Glomerular visceral epithelial cell (primary cell): ENCODE data around the gene EDC4.
"Not testable (repeated sequence)": the region's sequence is repeated elsewhere in the genome, so short reads cannot be mapped to it uniquely, and the experiment has no call there.

Experiments used
- DNase-seq: peaks from one replicate; pipeline ENCODE4 v3.0.0-alpha.2; 2016; ENCODE audit errors: extremely low spot score

EDC4 gene

DNA sequence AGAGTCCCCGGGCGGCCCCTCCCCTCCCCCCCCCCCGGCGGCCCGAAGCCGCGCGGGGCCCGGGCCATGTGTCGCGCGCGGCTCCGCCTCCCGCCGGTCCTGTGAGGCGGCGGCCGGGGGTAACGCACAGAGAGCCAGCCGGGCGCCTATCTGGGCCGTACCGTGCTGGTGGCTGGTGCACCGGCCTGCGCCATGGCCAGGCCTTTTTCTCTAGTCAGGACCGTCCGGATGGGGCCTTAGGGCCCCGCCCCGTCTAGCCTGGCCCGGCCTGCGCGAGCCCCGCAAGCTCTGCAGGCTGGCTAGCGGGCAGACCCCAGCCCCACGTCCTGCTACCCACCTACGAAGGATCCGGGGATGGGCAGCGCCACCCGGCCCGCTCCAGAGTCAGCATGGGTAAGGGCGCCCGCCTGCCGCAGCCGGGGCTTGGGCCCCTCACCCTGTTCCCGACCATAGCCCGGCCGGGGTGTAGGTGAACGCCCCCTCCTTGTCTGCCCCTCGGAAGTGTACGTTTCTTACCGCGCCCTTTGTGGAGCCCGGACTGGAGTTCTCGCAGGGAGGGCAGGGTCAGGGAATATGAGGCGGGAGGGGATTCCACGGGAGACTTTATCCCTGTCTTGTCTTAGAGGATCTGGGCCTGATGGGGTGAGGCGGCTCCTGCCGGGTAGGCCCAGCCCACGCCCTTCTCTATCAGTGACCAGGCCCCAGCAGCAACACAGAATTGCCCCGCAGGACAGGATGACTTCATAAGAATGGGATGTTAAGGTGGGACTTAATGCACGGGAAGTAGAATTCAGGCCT, 25.6 kb upstream of the EDC4 start, which contains the start of gene CENPT:
Gene CENPT, minus strand, starts transcription at position 630 of the 798 bp plus-strand sequence. CDS start 13,834 bp downstream, outside the sequence.
- DNase-seq = peak; percentile 77

DNA sequence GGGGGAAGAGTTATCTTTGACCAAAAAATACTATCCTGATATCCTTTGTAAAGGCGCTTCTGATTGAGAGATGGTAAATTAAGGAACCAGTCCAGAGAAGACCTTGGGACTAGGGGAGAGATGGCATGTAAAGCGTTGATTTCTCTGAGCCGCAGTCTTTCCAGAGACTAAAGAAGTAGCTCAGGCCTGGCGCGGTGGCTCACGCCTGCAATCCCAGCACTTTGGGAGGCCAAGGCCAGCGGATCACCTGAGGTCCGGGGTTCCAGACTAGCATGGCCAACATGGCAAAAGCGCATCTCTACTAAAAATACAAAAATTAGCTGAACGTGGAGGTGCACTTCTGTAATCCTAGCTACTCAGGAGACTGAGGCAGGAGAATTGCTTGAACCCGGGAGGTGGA, 24.7 kb upstream of the EDC4 start:
- no peak for DNase-seq

DNA sequence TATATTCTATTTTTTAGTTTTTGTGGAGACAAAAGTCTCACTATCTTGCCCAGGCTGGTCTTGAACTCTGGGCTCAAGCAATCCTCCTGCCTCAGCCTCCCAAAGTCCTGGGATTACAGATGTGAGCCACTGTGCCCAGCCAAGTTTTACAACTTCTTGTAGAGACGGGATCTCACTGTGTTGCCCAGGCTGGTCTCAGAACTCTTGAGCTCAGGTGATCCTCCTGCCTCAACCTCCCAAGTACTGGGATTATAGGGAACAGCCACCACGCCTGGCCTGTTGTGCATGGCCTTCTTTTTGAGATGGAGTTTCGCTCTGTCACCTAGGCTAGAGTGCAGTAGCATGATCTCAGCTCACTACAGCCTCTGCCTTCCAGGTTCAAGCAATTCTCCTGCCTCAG, 19.2 kb upstream of the EDC4 start:
- DNase-seq = no peak

DNA sequence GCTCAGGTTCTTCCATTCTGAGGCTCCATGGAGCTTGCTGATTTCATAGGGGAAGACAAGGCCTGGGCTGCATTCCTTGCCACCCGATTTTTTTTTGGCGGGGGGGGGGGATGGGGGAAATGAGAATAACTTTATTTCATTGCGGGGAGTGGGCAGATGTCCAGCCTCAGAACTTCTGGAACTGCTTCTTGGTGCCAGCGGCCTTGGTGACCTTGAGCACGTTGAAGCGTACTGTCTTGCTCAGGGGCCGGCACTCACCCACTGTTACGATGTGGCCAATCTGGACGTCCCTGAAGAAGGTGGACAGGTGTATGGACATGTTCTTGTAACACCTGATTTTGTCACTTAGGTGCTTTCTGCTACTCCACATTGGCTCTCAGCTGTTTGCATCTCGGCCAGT, 17.1 kb upstream of the EDC4 start:
- no peak for DNase-seq

DNA sequence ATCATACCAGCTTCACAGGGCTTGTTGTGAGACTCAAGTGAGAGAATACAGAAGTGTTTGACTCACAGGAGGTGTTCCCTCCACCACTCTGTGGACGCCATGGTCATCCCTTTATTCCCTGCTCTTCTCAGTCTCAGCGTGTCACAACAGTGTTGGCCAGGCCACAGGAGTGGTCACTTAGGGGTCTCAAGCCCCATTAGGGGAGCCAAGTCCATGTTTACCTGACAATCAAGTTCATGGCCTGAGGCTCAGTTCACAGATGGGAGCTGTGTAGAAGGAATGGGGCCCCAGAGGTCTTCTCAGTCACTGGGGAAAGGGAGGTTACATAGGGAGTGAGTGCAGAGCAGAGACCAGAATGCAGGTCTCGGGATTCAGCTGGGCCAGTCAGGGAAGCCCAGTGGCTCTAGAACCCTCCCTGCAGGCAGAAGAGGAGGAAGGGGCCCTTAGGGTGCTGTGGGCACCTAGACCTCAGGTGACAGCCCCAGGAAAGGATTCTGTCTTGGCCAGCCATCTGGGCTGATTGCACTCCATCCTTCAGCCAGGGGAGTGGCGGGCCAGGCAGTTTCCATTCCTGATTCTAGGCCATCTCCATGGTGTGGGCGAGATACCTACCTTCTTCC, 15.8 kb upstream of the EDC4 start:
- no peak for DNase-seq

DNA sequence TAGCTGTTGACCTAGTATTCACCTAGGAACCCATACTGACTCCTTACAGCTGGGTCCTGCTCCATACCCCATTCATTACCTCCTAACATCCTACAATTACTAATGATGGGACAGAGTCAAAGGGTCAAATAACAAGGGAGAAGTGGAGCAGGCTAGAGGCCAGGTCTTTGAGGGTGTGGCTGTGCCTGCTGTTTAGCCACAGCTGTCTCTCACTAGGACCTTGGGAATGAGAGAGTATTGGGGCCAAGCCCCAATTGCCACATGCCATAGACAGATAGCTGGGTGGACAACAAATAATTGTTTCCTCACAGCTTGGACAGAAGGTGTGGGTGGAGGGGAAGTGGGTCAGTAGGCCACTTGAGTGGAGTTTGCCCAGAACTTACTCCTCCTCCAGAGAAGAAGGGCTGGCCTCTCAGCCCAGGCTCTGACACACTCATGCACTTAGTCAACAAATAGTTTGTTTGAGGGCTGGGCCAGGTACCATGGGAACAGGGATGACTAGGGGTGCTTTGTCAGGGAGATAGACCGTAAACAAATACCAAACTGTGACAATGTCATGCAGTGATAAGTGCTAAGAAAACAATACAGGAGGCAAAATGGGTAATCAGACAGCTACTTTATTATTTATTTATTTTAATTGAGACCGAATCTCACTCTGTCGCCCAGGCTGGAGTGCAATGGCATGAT, 15.2 kb upstream of the EDC4 start:
- peak; percentile 87 for DNase-seq

DNA sequence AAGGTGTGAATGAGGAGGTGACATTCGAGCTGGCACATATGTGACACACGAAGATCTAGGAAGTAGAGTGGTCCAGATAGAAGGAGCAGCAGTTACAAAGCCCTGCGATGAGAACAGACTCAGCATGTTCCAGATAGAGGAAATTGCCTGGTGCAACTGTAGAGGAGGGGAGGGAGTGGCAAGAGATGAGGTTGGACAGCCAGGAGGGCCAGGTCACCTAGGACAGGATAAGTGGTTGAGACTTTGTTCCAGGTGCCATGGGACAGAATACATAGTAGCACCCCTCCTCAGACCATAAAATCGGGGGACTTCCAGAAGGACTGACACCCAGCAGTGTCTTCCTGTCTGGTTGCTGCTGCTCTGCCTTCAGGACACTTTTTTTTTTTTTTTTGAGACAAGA, 14.4 kb upstream of the EDC4 start:
- no peak for DNase-seq

DNA sequence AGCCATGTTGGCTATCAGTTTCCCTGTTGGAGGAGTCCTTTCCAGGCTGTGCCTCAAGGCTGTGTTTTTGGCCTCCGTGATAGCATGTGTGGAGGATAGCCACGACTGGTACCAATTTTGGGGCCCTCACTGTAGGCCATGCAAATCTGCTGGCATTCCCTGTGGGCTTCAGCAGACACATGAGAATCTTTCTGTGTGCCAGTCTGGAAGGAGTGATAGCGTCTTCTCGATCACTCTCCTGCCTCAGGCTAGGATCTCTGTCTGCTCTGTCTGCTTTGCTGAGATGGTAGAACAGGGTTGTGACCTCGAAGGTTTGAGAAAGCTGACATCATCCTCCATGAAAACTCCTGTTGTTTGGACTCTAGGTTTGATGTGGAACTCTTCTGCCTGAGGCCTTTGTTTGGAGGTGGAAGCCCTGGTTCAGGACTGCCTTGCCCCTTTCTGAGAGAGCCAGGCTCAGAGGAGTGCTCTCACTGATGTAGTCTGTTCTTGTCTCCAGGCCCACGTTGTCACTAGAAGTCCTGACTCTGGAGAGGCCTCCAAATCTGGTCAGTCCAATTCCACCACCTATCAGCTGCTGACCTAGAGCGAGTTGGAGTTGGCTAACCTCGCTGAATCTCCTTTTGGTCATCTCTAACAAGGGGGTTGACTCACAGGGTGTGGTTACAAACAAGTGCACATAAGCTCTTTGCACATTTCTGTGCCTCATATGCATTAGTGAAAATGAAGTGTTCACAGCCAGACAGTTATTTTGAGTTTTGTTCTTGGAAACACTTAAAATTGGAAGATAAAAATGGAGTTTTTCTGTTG, 12.1 kb upstream of the EDC4 start:
- no peak for DNase-seq

DNA sequence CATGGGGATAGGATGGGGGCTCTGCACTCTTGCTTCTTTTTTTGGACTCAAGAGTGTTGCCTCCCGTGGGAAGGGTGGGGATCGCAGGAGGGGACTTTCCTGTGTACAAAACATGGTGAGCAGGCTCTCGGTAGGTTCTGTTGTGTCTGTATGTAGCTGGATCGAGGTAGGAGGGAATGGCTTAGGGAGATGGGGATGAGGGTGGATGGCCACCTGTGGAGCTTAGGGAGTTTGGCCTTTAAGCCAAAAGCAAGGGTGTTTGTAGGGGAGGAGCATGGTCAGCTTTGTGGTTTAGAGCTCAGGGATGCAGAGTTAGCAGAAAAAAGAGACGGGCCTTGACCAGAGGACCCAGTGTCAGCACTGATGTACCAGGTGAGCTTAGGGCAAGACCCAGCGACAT, 11.0 kb upstream of the EDC4 start:
- DNase-seq = no peak

DNA sequence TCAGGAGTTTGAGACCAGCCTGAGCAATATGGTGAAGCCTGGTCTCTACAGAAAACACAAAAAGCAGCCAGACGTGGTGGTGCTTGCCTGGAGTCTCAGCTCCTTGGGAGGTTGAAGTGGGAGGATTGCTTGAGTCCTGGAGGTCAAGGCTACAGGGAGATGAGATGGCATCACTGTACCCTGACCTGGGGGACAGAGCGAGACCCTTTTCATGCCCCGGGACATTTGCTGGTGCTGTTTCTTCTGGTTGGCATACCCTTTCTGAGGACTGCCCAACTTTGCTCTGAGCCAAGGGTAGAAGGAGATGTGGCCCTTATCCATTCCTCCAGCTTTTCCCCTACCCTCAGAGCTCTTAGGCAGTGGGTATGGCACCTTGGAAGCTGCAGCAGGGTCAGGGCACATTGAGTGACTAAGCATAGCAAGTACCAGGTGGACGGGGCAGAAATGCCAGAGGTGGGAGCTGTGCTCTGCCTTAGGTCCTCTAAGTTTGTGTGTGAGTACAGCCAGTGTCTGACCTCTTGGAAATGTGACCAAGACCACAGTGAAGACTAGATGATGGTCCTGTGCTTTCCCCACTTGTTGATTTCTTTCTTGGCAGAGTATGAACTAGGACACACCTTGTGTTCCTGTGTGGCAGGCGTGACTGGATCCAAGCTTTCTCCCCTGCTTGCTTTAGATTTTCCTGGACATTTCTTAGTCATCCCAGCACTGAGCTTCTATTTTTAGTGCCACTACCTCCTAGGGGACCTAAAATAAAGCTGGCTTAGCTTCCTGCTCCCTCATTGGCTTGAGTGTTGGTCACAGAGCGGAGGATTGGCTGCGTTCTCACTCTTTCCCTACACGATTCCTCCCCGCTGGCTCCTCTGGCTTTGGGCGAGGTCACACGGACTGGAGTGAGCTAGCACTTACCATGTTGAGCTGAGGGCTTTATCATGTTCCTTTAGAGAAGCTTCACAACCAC, 9.9 kb upstream of the EDC4 start:
- no peak for DNase-seq

DNA sequence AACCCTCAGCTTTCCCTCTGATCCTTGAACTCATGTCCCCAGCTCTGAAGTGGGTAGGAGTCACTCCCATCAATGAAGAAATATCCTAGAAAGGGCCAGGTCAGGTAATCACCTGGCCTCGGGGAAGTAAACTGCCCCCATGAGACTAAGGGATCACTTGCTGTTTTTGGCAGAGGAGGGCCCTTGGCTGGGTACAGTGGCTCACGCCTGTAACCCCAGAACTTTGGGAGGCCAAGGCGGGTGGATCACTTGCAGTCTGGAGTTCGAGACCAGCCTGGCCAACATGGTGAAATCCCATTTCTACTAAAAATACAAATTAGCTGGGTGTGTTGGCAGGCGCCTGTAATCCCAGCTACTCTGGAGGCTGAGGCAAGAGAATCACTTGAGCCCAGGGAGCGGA, 8.8 kb upstream of the EDC4 start:
- not testable (repeated sequence) for DNase-seq

DNA sequence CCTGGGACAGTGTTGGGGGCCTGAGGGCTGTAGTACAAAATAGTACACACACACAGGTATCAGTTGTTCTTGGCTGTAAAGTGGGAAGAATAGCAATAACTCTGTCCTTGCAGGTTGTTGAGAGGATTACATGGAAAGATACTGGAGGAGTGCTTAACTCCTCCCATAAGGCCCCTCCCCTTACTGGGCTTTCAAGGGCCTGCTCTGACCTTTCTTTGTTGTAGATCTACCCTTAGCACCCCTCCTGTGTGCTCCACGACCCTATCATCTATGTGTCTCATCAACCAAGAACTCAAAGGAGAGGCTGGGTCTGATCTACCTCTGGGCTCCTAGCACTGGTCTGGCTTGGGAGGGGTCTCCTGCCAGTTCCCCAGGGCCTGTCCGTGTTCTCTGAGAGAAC, 8.3 kb upstream of the EDC4 start:
- DNase-seq = no peak

DNA sequence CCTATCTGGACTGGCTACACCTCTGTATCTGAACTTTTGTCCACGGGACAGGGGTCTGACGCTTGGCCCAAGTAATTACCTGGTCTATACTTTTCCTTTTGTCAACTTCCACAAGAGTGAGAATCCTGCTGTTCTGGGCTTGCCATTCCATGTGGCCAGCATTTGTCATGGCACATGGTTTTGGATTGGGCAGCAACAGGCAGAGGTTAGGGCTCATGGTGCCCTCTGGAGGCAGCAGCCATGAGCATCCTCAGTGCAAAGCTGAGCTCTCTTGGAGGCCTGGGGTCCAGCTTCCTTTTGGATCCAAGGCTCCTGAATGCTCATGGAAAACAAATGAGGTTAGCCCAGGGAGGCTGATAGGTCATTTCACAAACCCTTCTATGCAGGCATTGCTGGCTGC, 7.5 kb upstream of the EDC4 start:
- DNase-seq = no peak

DNA sequence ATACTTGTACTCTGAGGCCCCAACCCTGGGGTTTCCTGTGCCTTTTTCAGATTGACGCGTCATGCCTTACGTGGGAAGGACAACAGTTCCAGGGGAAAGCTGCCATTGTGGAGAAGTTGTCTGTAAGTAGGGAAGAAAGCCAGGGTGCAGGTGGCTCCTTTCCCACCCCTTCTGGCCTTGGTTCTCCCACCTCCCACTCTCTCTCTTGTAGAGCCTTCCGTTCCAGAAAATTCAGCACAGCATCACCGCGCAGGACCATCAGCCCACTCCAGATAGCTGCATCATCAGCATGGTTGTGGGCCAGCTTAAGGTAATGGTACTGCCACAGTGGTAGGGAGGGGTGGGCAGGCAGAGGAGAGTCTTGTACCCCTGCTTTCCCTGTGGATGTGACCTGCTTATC, 4.6 kb upstream of the EDC4 start:
- DNase-seq = no peak

DNA sequence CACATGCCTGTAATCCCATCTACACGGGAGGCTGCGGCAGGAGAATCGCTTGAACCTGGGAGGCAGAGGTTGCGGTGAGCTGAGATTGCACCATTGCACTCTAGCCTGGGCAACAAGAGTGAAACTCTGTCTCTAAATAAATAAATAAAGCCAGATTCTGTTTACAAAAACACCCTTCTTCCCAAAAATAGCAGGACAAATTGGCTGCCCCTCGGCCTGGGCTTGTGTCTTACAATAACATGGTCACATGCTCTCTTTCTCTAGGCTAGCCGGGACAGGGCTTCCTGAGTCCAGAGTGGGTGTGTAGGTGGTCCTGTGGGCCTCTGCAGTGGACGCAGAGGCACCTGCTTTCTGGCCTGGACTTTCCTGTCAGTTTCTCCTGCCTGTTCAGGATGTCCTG, 3.2 kb upstream of the EDC4 start:
- DNase-seq = no peak

DNA sequence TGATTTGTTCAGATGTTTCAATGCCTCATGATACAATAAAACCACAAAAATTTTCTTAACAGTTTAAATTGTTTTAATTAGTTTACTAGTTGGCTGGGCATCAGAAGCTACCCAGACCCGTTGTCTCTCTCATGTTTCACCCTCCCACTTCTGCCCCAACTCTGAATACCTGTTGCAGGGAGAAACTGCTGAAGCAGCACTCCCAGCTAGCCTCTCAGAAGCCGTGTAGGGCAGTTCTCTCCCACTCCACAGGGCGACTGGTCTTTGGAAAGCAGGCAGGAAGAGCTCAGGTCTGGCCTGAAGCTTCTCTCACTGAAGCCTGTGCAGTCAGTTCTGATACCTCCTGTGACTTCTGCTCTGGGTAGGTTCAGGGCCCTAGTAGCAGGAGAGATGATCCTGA, 1.6 kb upstream of the EDC4 start:
- no peak for DNase-seq

DNA sequence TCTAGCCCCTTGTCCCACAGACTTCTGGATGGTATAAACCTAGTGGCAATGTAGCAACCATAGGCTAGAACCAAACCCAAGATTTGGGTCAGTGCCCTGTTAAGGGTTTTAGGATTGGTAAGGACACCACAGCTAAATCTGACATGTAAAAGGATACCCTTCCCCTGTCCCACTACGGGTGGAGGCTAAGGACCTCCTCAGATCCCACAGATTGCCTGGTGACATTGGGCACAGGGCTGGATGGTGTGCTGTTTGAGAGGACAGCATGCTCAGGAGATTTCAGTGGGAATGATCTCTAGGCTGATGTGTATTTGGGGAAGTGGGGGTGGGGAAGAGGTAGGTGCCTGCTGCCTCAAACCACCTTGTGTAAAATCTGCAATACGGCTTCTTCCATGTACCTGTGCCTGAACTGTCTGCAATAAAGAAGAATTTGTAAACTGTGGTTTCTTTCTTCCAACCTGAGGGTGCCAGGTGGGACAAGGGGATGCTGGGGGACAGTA, 671 bp upstream of the EDC4 start:
- DNase-seq = no peak

DNA sequence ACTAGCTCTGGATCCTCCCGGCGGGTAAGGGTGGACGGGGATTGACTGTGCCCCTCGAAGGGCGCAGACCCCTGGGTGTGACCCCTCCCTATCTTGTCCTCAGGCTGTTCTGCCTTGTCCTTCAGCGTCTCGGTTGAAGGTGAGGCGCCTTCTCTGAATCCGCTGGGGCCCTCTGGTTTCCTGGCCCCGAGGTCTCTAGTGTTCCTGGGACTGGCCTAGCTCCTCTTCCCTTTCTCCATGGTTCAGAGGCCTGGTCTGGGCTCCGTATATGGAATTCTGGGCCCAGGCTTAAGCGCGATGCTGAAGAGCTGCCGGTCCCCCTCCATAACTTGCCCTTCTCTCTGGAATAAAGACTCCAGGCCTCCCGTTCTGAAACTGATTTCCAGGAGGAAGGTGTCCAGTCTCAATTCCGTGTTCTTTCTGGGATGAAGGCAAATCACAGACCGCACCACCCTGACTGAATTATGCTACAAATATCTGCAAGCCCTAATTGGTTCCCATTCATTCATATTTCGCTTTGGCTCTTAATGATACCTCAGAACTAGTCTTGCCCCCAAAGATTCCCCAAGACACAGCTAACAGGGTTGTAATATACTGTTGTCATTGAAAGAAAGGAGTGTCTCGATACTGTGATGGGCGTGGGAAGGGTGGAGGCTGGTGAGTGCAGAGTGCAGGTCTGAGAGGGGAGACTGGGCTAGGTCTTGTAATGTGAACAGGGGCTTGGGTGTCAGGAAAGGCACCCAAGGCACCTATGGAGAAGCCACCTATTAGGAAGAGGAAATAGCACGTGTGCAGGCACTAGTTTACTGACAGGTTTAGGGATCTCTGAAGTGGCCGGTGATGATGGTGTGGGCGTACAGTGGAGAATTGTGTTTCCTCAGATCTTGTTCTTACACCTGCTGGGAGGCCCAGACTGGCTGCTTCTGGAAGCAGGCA, 851 bp downstream of the EDC4 start:
- DNase-seq = no peak

DNA sequence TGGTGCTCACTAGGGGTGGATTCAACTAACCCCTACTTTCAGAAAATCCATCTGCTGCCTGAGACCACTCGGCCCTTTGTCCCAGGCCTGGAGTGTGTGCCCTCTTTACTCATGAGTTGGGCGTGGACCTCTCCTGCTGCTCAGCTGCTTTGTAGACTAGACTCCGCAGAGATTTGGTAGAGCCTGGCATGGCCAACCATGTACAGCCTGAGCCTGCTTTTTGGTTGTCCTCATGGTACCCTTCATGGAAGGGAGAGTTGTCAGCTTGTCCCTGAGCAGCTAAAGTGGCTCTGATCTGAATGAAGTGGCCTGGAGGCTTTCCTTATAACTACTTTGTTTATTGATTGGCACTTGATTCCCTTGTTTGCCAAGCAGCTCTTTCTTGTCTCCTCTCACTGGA, 1.5 kb downstream of the EDC4 start:
- DNase-seq = no peak

DNA sequence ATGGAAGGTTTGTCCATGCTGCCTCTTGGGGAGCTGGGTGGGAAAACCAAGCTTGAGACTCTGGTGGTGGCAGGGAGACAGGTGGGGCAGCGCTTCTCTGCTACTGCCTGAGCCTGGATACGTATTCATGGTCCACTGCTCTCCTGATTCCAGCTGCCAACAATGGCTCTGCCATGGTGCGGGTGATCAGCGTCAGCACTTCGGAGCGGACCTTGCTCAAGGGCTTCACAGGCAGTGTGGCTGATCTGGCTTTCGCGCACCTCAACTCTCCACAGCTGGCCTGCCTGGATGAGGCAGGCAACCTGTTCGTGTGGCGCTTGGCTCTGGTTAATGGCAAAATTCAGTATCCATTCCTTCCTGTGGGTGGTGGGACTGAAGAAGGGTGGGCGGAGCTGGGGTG, 4.2 kb downstream of the EDC4 start:
- DNase-seq = no peak
